SK-N-MC (cell line): Measurements from ENCODE around the gene CARD11.

Experiments used
- EZH2 ChIP-seq: fragments of 200-600 bp; sonication (generic); IDR thresholded peaks from one replicate; pipeline ENCODE4 v1.6.1; 2017; ENCODE audit warnings: antibody characterized with exemption
- POLR2AphosphoS5 ChIP-seq: IDR thresholded peaks from 2 replicates; pipeline ENCODE4 v1.6.1; 2012; ENCODE audit warnings: mild to moderate bottlenecking, low read depth, low read length, borderline replicate concordance

DNA sequence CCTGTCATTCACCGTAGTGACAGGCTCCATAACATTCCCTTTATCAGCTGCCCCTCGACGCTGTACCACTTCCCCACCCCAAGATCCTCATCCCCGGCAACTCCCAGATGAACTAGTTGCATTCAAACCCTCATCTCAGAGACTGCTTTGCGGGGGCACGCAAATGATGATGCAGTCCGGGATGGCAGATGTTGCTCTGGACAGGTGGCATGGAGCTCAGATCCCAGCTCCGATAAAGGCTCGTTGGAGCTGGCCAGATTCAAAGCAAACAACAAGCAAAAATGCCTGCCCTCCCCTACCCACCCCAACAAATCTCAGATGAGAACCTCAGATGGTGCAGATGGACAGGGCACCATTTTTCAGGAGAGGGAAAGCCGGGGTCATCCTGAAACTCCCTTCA is 46.7 kb downstream of the CARD11 start:
- TF ChIP-seq POLR2AphosphoS5: no peak
- no peak for TF ChIP-seq EZH2
